IgD-negative memory B cell (primary cell): ENCODE data around the gene MYDGF. TPM values are rescaled to one million over a fixed set of nuclear protein-coding genes. Genes with fewer than 3 reads are reported as not detected.

Experiments used
- H3K27ac Mint-ChIP-seq, 3 donors: one replicate each; pipeline ENCODE4 v1.8.0; 2020 to 2022; ENCODE audit warnings: mild to moderate bottlenecking in 3 of 3, mixed read lengths in 3 of 3, moderate library complexity in 1 of 3
- H3K27me3 Mint-ChIP-seq: one replicate; pipeline ENCODE4 v1.8.0; 2021; ENCODE audit warnings: mixed read lengths
- H3K36me3 Mint-ChIP-seq: one replicate; pipeline ENCODE4 v1.8.0; 2020; ENCODE audit warnings: mild to moderate bottlenecking, mixed read lengths
- H3K4me1 Mint-ChIP-seq, 3 donors: one replicate each; pipeline ENCODE4 v1.8.0; 2020 to 2022; ENCODE audit warnings: mixed read lengths in 3 of 3, mild to moderate bottlenecking in 1 of 3
- H3K4me3 Mint-ChIP-seq, 4 donors: one replicate each; pipeline ENCODE4 v1.8.0; 2020 to 2022; ENCODE audit warnings: mild to moderate bottlenecking in 4 of 4, mixed read lengths in 4 of 4, moderate library complexity in 3 of 4
- H3K9me3 Mint-ChIP-seq, 3 donors: one replicate each; pipeline ENCODE4 v1.8.0; 2020 to 2021; ENCODE audit warnings: mixed read lengths in 3 of 3, mild to moderate bottlenecking in 1 of 3
- polyA plus RNA-seq: library from polyadenylated mRNA; unstranded; fragments of 300-500 nt; fragmentation: Illumina TruSeq; gene quantifications from one replicate; pipeline ENCODE4 v1.2.3, GENCODE V29; 2021

MYDGF gene
- polyA plus RNA-seq, 1 donor from 2014 or later = 100 TPM

DNA sequence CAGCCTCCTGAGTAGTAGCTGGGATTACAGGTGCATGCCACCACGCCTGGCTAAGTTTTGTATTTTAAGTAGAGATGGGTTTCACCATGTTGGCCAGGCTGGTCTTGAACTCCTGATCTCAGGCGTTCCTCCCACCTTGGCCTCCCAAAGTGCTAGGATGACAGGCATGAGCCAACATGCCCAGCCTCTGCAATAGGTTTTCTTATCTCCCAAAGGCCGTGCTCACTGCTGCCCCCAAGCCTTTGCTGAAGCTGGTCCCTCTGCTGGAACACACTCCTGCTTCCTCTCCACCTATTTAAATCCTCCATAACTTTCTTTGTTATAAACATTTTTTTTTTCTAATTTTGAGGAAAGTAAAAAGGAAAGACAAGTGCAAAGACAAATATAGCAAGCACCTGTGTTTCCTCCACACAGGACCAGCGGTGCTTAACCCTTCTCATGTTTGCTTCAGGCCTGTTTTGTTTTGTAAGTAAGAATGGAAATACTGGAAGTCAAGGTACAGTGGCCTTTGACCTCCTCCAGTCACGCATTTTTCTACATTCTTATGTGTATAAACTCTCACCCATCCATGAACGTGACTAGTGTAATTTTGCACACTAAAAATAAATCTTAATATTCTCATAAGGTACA, 45.3 kb downstream of the MYDGF start:
- no peak overlapping the region for H3K27ac Mint-ChIP-seq
- H3K4me3 Mint-ChIP-seq = no peak overlapping the region
- no peaks in the 10 kb centered on the region for H3K36me3 Mint-ChIP-seq
- peaks cover 0 to 1% (median 0%) of the 10 kb centered on the region in 3 donors for H3K9me3 Mint-ChIP-seq
- peaks cover 18% of the 10 kb centered on the region for H3K27me3 Mint-ChIP-seq
- H3K4me1 Mint-ChIP-seq = no peaks in the 10 kb centered on the region

DNA sequence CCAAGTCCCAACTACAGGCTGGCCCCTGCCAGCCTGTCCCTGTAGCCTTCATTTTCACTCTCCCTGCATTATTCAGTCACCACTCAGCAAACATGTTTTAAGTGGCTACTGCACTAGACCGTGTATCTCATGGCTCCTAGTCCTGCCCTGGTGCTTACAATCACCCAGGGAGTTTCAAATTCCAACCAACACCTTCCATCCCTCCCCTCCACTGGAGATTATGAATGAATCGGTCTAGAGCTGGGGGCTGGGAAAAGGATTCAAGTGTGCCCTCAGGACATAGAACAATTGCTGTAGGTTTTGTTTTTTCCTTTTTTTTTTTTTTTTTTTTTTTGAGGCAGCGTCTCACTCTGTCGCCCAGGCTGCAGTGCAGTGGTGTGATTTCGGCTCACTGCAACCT, 45.8 kb downstream of the MYDGF start:
- peaks cover 21% of the 10 kb centered on the region for H3K27me3 Mint-ChIP-seq
- H3K9me3 Mint-ChIP-seq = no peaks in the 10 kb centered on the region
- no peak overlapping the region for H3K4me3 Mint-ChIP-seq
- no peaks in the 10 kb centered on the region for H3K4me1 Mint-ChIP-seq
- H3K27ac Mint-ChIP-seq = no peak overlapping the region
- H3K36me3 Mint-ChIP-seq = no peaks in the 10 kb centered on the region

GRCh38 chr19:4622695-4623421, 47.3 kb downstream of the MYDGF start:
- Mint-ChIP-seq H3K27ac (no peak overlapping the region), H3K36me3 (no peaks in the 10 kb centered on the region), H3K27me3 (peaks cover 21% of the 10 kb centered on the region), H3K4me3 (no peak overlapping the region), H3K9me3 (no peaks in the 10 kb centered on the region), H3K4me1 (no peaks in the 10 kb centered on the region)

DNA sequence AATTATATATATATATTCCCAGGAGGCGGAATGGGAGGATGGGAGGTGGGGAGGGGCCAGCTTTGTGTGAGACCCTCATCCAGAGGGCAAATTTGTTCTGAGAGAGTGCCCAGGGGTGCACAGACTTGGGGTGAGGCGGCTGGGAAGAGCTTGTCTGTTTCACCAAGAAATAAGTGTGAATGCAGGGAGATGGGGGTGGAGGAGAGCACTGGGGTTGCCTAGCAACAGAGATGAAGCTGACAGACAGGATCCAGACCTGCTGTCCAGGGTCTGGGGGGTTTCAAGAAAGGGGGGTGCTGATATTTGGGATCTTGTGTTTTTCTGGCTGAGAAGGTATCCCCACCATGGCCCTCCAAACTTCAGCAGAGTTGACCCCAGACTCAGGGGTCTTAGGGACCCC, 49.5 kb downstream of the MYDGF start:
- no peak overlapping the region for H3K27ac Mint-ChIP-seq
- H3K9me3 Mint-ChIP-seq = no peaks in the 10 kb centered on the region
- no peaks in the 10 kb centered on the region for H3K4me1 Mint-ChIP-seq
- H3K4me3 Mint-ChIP-seq = no peak overlapping the region
- H3K36me3 Mint-ChIP-seq = no peaks in the 10 kb centered on the region
- H3K27me3 Mint-ChIP-seq = peaks cover 19% of the 10 kb centered on the region

DNA sequence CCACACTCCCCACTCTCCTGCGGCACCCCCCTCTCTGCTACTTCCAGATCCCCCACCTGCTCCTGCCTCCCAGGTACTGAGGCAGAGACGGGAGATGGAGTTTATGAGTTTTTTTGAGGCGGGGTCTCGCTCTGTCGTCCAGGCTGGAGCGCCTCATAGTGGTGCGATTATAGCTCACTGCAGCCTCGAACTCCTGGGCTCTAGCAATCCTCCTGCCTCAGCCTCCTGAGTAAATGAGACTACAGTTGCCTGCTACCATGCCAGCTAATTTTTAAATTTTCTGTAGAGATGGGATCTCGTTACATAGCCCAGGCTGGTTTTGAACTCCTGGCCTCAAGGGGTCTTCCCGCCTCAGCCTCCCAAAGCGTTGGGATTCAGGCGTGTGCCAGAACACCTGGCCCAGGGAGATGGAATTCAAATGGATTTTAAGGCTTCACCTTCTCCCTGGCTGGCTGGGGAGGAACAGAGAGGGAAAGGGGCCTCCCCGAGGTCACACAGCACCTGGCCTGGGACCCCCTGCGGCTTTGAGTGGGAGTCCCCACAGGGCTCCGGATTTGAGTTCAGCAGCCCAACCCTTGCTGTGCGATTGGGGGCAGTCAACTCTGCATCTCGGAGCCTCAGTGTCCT, 50.4 kb downstream of the MYDGF start:
- H3K36me3 Mint-ChIP-seq = no peaks in the 10 kb centered on the region
- H3K4me1 Mint-ChIP-seq = no peaks in the 10 kb centered on the region
- no peak overlapping the region for H3K27ac Mint-ChIP-seq
- no peak overlapping the region for H3K4me3 Mint-ChIP-seq
- peaks cover 19% of the 10 kb centered on the region for H3K27me3 Mint-ChIP-seq
- H3K9me3 Mint-ChIP-seq = no peaks in the 10 kb centered on the region

DNA sequence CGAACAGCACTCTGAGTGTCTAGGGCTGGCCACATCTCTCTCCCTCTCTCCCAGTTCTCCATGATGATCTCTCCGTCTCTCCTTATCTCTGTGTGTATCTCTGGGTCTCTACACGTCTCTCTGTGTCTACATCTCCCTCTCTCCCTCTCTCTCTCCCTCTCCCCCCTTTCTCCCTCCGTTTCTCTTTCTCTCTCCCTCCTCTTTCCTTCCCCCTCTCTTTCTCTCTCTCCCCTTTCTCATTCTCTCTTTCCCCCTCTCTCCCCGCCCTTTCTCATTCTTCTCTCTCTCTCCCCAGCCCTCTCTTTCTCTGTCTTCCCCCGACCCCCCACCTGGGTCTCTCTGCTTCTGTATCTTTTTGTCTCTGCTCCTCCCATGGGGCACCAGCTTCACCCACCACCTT, 52.1 kb downstream of the MYDGF start:
- Mint-ChIP-seq H3K27ac (no peak overlapping the region), H3K9me3 (no peaks in the 10 kb centered on the region), H3K36me3 (no peaks in the 10 kb centered on the region), H3K4me1 (no peaks in the 10 kb centered on the region), H3K27me3 (peaks cover 15% of the 10 kb centered on the region), H3K4me3 (no peak overlapping the region)

DNA sequence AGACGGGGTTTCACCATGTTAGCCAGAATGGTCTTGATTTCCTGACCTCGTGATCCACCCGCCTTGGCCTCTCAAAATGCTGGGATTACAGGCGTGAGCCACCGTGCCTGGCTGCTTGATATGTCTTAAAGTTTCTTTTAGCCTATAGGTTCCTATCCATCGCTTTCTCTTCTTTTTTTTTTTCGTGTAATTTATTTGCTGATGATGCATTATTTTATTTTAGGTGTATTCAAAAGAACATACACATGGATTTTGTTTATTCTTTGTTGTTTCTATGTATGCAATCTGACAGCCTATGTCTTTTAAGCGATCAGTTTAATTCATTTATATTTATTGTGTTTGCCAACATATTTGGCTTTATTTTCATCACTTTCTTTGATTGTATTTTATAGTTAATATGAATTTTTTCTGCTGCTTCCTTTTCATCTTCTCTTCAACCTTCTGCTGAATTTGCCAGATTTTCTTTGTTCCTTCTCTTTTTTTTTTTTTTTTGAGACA, 56.8 kb downstream of the MYDGF start:
- Mint-ChIP-seq H3K4me1 (peaks cover 0 to 5% (median 4%) of the 10 kb centered on the region in 3 donors), H3K27me3 (peaks cover 17% of the 10 kb centered on the region), H3K27ac (no peak overlapping the region), H3K4me3 (peak overlapping the region in 1 of 4 donors; percentile 47), H3K9me3 (no peaks in the 10 kb centered on the region), H3K36me3 (no peaks in the 10 kb centered on the region)

DNA sequence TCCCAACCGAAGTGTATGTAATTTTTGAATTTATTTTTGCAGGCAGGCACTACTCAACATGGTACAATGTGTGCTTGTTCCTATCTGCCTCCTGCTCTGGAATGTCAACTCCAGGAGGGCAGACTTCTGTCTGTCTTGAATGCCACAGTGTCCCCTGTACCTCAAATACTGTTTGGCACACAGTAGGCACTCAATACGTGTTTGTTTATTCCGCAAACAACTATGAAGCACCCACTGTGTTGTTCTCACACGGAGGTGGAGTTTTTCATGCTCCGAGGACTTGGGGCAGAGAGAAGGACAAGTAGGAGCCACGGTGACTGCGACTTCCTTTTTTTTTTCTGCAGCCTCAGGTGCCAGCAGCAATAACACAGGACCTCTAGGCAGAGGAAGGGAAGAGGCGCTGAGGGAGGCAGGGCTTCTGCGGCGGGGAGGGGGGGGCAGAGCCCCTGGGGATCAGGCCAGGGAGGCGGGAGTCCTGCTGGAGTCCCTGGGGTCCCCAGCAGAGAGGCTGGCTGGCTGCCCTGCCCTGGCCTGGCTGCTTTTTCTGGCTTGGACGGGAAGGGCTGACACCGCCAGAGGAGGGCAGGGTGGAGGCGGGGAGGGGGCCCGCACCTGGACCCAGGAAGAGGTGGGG, 60.1 kb downstream of the MYDGF start:
- Mint-ChIP-seq H3K4me1 (peaks cover 0 to 5% (median 4%) of the 10 kb centered on the region in 3 donors), H3K4me3 (no peak overlapping the region), H3K27me3 (peaks cover 28% of the 10 kb centered on the region), H3K27ac (no peak overlapping the region), H3K9me3 (no peaks in the 10 kb centered on the region), H3K36me3 (peaks cover 2% of the 10 kb centered on the region)

Other genes starting within 250 kb of the MYDGF start
- gene UBXN6, start 212.5 kb downstream of the MYDGF start, polyA plus RNA-seq = 7.0 TPM
- 31.9 TPM for gene HDGFL2, start 198.0 kb downstream of the MYDGF start, polyA plus RNA-seq
- gene PLIN4, start 151.9 kb downstream of the MYDGF start, polyA plus RNA-seq = 0.15 TPM
- not detected for gene PLIN5, start 135.1 kb downstream of the MYDGF start, polyA plus RNA-seq
- 0.81 TPM for gene LRG1, start 130.3 kb downstream of the MYDGF start, polyA plus RNA-seq
- gene SEMA6B, start 110.7 kb downstream of the MYDGF start, polyA plus RNA-seq = not detected
- gene TNFAIP8L1, start 30.8 kb downstream of the MYDGF start, polyA plus RNA-seq = 18.4 TPM
- gene DPP9, start 53.5 kb upstream of the MYDGF start, polyA plus RNA-seq = 40.5 TPM
- 4.1 TPM for gene FEM1A, start 121.4 kb upstream of the MYDGF start, polyA plus RNA-seq
- 23.3 TPM for gene TICAM1, start 161.4 kb upstream of the MYDGF start, polyA plus RNA-seq
- gene PLIN3, start 197.3 kb upstream of the MYDGF start, polyA plus RNA-seq = 52.1 TPM
- 1.2 TPM for gene ARRDC5, start 232.6 kb upstream of the MYDGF start, polyA plus RNA-seq
- gene UHRF1, start 239.2 kb upstream of the MYDGF start, polyA plus RNA-seq = not detected